Measurements from ENCODE around the gene UMODL1.

Gene UMODL1

GRCh38 chr21:42062236-42063022, 8.7 kb upstream of the UMODL1 start:
- Histone ChIP-seq H3K9me3 (ENCODE audit: control insufficient read depth in 1 of 2, low read length in 2 of 2) (no peaks in the 10 kb centered on the region), H3K4me1 (ENCODE audit: control insufficient read depth in 1 of 2, insufficient read depth in 2 of 2, low read length in 2 of 2) (peaks cover 4 to 8% of the 10 kb centered on the region in 2 donors), H3K36me3 (ENCODE audit: control insufficient read depth in 1 of 2, insufficient read depth in 2 of 2, low read length in 2 of 2) (no peaks in the 10 kb centered on the region), H3K27me3 (ENCODE audit: low read depth, low read length) (no peaks in the 10 kb centered on the region), H3K27ac (ENCODE audit: low read length) (peak overlapping the region; percentile 67), H3K4me3 (ENCODE audit: low read depth in 1 of 2, low read length in 2 of 2) (peak overlapping the region in 1 of 2 donors; percentile 31)

GRCh38 chr21:42063191-42063570, 7.9 kb upstream of the UMODL1 start:
- peak overlapping the region in 1 of 2 donors; percentile 31 for H3K4me3 ChIP-seq (ENCODE audit: low read depth in 1 of 2, low read length in 2 of 2)
- no peaks in the 10 kb centered on the region for H3K27me3 ChIP-seq (ENCODE audit: low read depth, low read length)
- no peaks in the 10 kb centered on the region for H3K9me3 ChIP-seq (ENCODE audit: control insufficient read depth in 1 of 2, low read length in 2 of 2)
- H3K4me1 ChIP-seq (ENCODE audit: control insufficient read depth in 1 of 2, insufficient read depth in 2 of 2, low read length in 2 of 2), result peaks cover 4 to 8% of the 10 kb centered on the region in 2 donors
- peak overlapping the region; percentile 67 for H3K27ac ChIP-seq (ENCODE audit: low read length)
- no peaks in the 10 kb centered on the region for H3K36me3 ChIP-seq (ENCODE audit: control insufficient read depth in 1 of 2, insufficient read depth in 2 of 2, low read length in 2 of 2)

GRCh38 chr21:42063571-42064521, 7.3 kb upstream of the UMODL1 start:
- H3K27me3 ChIP-seq (ENCODE audit: low read depth, low read length), result no peaks in the 10 kb centered on the region
- H3K9me3 ChIP-seq (ENCODE audit: control insufficient read depth in 1 of 2, low read length in 2 of 2), result no peaks in the 10 kb centered on the region
- peak overlapping the region; percentile 67 for H3K27ac ChIP-seq (ENCODE audit: low read length)
- no peaks in the 10 kb centered on the region for H3K36me3 ChIP-seq (ENCODE audit: control insufficient read depth in 1 of 2, insufficient read depth in 2 of 2, low read length in 2 of 2)
- peak overlapping the region in 1 of 2 donors; percentile 31 for H3K4me3 ChIP-seq (ENCODE audit: low read depth in 1 of 2, low read length in 2 of 2)
- H3K4me1 ChIP-seq (ENCODE audit: control insufficient read depth in 1 of 2, insufficient read depth in 2 of 2, low read length in 2 of 2), result peaks cover 4 to 8% of the 10 kb centered on the region in 2 donors

DNA sequence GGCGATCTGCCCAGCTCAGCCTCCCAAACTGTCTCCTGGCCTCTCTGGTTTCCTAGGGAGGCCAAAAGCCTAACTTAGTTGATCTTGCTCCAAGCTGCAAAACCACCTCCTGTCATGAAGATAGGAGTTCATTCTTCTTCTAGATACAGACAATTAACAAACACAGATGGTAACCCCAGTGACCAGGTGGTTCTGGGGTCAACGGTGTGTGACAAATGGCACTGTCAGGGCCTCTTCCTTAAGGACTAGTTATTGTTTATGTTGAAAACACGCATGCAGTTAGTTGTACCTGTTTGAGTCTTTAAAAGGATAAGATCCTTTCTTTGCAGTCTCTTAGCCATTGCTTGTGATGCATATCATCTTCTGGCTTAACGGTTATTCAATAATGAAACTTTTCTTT, 4.6 kb upstream of the UMODL1 start:
- Histone ChIP-seq H3K4me3 (ENCODE audit: low read depth in 1 of 2, low read length in 2 of 2) (no peak overlapping the region), H3K9me3 (ENCODE audit: control insufficient read depth in 1 of 2, low read length in 2 of 2) (no peaks in the 10 kb centered on the region), H3K27me3 (ENCODE audit: low read depth, low read length) (no peaks in the 10 kb centered on the region), H3K36me3 (ENCODE audit: control insufficient read depth in 1 of 2, insufficient read depth in 2 of 2, low read length in 2 of 2) (no peaks in the 10 kb centered on the region), H3K27ac (ENCODE audit: low read length) (no peak overlapping the region), H3K4me1 (ENCODE audit: control insufficient read depth in 1 of 2, insufficient read depth in 2 of 2, low read length in 2 of 2) (peaks cover 4 to 8% of the 10 kb centered on the region in 2 donors)

GRCh38 chr21:42067531-42068255, 3.4 kb upstream of the UMODL1 start:
- H3K27ac ChIP-seq (ENCODE audit: low read length), result no peak overlapping the region
- H3K9me3 ChIP-seq (ENCODE audit: control insufficient read depth in 1 of 2, low read length in 2 of 2), result no peaks in the 10 kb centered on the region

GRCh38 chr21:42068256-42068545, 2.9 kb upstream of the UMODL1 start:
- Histone ChIP-seq H3K9me3 (ENCODE audit: control insufficient read depth in 1 of 2, low read length in 2 of 2) (no peaks in the 10 kb centered on the region), H3K27ac (ENCODE audit: low read length) (no peak overlapping the region), H3K36me3 (ENCODE audit: control insufficient read depth in 1 of 2, insufficient read depth in 2 of 2, low read length in 2 of 2) (no peaks in the 10 kb centered on the region), H3K4me1 (ENCODE audit: control insufficient read depth in 1 of 2, insufficient read depth in 2 of 2, low read length in 2 of 2) (peaks cover 0 to 5% of the 10 kb centered on the region in 2 donors), H3K4me3 (ENCODE audit: low read depth in 1 of 2, low read length in 2 of 2) (no peak overlapping the region), H3K27me3 (ENCODE audit: low read depth, low read length) (no peaks in the 10 kb centered on the region)

More at GRCh38 chr21:42067531-42068255, 3.4 kb upstream of the UMODL1 start:
- H3K27me3 ChIP-seq (ENCODE audit: low read depth, low read length), result no peaks in the 10 kb centered on the region
- H3K36me3 ChIP-seq (ENCODE audit: control insufficient read depth in 1 of 2, insufficient read depth in 2 of 2, low read length in 2 of 2), result no peaks in the 10 kb centered on the region
- no peak overlapping the region for H3K4me3 ChIP-seq (ENCODE audit: low read depth in 1 of 2, low read length in 2 of 2)
- H3K4me1 ChIP-seq (ENCODE audit: control insufficient read depth in 1 of 2, insufficient read depth in 2 of 2, low read length in 2 of 2), result peaks cover 0 to 8% of the 10 kb centered on the region in 2 donors

DNA sequence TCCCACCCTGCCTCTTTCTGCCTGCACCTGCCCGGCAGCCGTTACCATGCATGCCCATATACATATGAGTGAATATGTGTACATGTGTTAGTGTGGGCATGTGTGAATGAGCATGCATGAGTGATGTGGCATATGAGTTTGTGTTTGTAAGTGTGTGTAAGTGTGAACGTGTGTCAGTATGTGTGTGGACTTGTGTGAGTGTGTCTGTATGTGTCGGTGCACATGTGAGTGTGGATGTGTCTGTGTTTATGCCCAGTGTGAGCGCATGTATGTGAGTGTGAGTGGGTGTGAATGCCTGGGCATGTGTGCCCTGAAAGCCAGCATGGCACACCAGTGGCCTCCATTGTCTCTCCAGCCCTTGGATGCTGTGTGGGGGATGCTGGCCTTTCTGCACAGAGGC, 2.5 kb upstream of the UMODL1 start:
- peaks cover 0 to 1% of the 10 kb centered on the region in 2 donors for H3K4me1 ChIP-seq (ENCODE audit: control insufficient read depth in 1 of 2, insufficient read depth in 2 of 2, low read length in 2 of 2)
- no peaks in the 10 kb centered on the region for H3K27me3 ChIP-seq (ENCODE audit: low read depth, low read length)
- no peak overlapping the region for H3K4me3 ChIP-seq (ENCODE audit: low read depth in 1 of 2, low read length in 2 of 2)
- no peak overlapping the region for H3K27ac ChIP-seq (ENCODE audit: low read length)
- H3K36me3 ChIP-seq (ENCODE audit: control insufficient read depth in 1 of 2, insufficient read depth in 2 of 2, low read length in 2 of 2), result no peaks in the 10 kb centered on the region
- H3K9me3 ChIP-seq (ENCODE audit: control insufficient read depth in 1 of 2, low read length in 2 of 2), result no peaks in the 10 kb centered on the region

DNA sequence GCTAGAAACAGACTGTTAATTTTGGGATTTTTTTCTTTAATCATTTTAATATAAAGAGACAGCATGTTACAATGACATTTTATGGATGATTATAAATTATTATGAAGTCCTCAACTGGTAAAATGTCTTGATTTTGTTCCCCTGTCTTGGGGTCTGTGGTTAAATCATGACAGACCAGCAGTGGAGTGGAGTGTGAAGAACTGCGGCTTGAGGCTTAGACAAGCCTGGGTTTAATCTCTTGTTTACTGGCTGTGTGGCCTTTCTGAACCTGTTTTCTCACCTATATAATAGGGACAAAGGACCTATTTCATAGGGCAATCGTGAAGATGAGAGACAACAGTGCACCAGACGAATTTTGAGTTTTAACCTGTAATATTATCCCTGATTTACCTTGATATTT, 1.8 kb upstream of the UMODL1 start:
- Histone ChIP-seq H3K27me3 (ENCODE audit: low read depth, low read length) (no peaks in the 10 kb centered on the region), H3K4me1 (ENCODE audit: control insufficient read depth in 1 of 2, insufficient read depth in 2 of 2, low read length in 2 of 2) (no peaks in the 10 kb centered on the region), H3K9me3 (ENCODE audit: control insufficient read depth in 1 of 2, low read length in 2 of 2) (no peaks in the 10 kb centered on the region), H3K27ac (ENCODE audit: low read length) (no peak overlapping the region), H3K4me3 (ENCODE audit: low read depth in 1 of 2, low read length in 2 of 2) (no peak overlapping the region), H3K36me3 (ENCODE audit: control insufficient read depth in 1 of 2, insufficient read depth in 2 of 2, low read length in 2 of 2) (no peaks in the 10 kb centered on the region)

DNA sequence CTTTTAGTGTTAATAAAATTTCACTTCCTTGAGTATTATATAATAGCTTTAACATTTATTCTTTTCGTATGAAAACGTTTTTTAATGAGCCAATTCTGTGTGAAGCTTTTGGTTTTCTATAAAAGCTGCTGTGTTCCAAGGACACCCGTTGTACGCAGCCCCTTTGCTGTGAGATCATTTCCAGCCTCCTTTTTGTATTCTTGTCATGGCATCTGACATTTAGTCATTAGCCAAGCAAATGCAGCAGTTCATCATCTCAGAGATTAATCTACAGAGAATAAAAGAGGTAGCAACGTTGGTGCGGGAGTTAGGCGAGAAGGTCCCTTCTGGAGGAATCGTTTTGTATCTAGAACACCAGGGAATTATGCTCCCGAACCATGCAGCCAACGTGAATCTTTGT, 1.3 kb upstream of the UMODL1 start:
- Histone ChIP-seq H3K27ac (ENCODE audit: low read length) (no peak overlapping the region), H3K36me3 (ENCODE audit: control insufficient read depth in 1 of 2, insufficient read depth in 2 of 2, low read length in 2 of 2) (no peaks in the 10 kb centered on the region), H3K27me3 (ENCODE audit: low read depth, low read length) (no peaks in the 10 kb centered on the region), H3K9me3 (ENCODE audit: control insufficient read depth in 1 of 2, low read length in 2 of 2) (no peaks in the 10 kb centered on the region), H3K4me1 (ENCODE audit: control insufficient read depth in 1 of 2, insufficient read depth in 2 of 2, low read length in 2 of 2) (no peaks in the 10 kb centered on the region), H3K4me3 (ENCODE audit: low read depth in 1 of 2, low read length in 2 of 2) (no peak overlapping the region)

- no peak overlapping the region for H3K27ac ChIP-seq (ENCODE audit: low read length)
- no peaks in the 10 kb centered on the region for H3K4me1 ChIP-seq (ENCODE audit: control insufficient read depth in 1 of 2, insufficient read depth in 2 of 2, low read length in 2 of 2)
- H3K36me3 ChIP-seq (ENCODE audit: control insufficient read depth in 1 of 2, insufficient read depth in 2 of 2, low read length in 2 of 2), result no peaks in the 10 kb centered on the region
- no peak overlapping the region for H3K4me3 ChIP-seq (ENCODE audit: low read depth in 1 of 2, low read length in 2 of 2)
- H3K27me3 ChIP-seq (ENCODE audit: low read depth, low read length), result no peaks in the 10 kb centered on the region
- no peaks in the 10 kb centered on the region for H3K9me3 ChIP-seq (ENCODE audit: control insufficient read depth in 1 of 2, low read length in 2 of 2)
Measured at GRCh38 chr21:42073145-42074099, 2.3 kb downstream of the UMODL1 start.

All from muscle layer of duodenum (tissue), 2 donors.